ENCODE results near the gene BCL2L2. TPM values are rescaled to one million over a fixed set of nuclear protein-coding genes. Genes with fewer than 3 reads are reported as not detected.
A peak's percentile ranks its signal among the peaks of the same experiment; 100 is the strongest.

BCL2L2 gene
- total and polyA plus RNA-seq, 2 donors = 5.5 to 20.6 TPM

DNA sequence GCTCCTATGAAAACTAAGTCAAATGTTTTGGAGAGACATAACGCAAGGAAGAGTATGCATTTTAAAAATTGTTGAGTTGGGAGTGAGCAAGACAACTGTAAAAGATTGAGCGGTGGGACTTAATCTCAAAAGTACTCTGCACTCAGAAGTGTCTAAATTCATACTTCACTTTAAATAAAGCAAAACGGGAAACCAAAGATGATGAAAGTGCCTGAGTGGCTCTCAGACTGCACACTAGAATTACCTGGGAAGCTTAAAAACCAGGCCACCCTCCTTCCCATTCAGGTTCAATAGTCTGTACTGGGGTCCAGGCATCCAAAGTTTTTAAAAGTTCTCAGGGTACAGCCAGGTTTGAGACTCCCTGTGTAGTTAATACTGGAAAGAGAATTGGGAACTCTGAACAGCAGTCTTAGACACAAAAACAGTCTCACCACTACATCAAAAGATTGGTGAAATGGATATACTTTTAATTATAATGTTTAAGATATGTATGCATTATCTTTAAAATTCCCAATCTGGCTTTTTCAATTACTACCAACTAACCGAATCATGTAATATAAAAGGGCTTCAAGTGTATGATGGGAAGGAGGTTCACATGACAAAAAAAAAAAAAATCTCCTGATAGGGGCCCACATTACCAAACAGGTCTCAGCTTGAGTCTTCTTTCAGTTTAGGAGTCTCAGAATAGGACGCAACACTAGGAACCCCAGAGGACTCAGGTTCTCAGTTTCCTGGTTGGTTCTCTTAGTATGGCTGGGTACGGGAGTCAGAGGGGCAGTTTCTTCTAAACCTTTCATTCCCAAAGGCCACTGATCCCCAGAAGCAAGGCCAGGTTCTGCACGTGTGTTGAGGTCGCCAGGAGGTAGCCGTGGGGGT, 21.7 kb upstream of the BCL2L2 start:
- peak overlapping the region; percentile 85 to 88 for H3K27ac ChIP-seq (ENCODE audit: low read depth in 1 of 2, low read length in 1 of 2)
- H3K4me1 ChIP-seq (ENCODE audit: control insufficient read depth in 2 of 2, insufficient read depth in 2 of 2, low read length in 2 of 2) = peaks cover 3 to 15% of the 10 kb centered on the region in 2 donors
- DNase-seq (ENCODE audit: low read depth in 6 of 9, low spot score in 9 of 9) = peak in 3 of 9 donors; percentile 19 to 57 (median 23)
- no peaks in the 10 kb centered on the region for H3K27me3 ChIP-seq (ENCODE audit: control insufficient read depth in 2 of 2, insufficient read depth in 1 of 2, low read length in 1 of 2)
- WGBS = 33% methylated on average over 9 of the region's 9 CpGs
- H3K9me3 ChIP-seq (ENCODE audit: control insufficient read depth in 2 of 2, insufficient read depth in 1 of 2, low read length in 1 of 2) = no peaks in the 10 kb centered on the region
- H3K36me3 ChIP-seq (ENCODE audit: control insufficient read depth in 2 of 2, insufficient read depth in 2 of 2, low read length in 1 of 2) = peaks cover 0 to 4% of the 10 kb centered on the region in 2 donors
- peak overlapping the region; percentile 80 to 92 for H3K4me3 ChIP-seq (ENCODE audit: low read length in 2 of 2)

DNA sequence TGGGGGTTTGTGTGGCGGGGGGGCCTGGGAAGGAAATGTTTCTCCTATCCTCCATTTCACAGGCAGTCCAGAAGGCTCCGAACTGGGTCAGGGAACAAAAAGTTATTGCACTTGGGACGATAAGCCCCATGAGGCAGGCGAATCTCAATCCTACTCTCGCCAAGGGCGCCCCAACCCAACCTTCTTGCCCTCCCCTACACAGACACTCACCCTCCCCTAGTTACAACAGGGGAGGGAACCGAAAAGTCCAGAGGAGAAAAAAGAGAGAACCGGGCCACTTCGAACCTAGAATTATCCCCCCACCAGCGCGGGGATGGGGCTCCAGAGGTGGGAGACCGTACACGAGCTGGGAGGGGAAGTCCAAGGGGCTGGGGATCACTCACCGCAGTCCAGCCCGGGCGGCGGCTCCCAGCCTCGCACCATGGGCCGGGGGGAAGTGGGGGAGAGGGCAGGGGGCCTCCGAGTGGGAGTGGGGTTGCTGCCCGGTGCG, 21.1 kb upstream of the BCL2L2 start:
- Histone ChIP-seq H3K27me3 (ENCODE audit: control insufficient read depth in 2 of 2, insufficient read depth in 1 of 2, low read length in 1 of 2) (no peaks in the 10 kb centered on the region), H3K36me3 (ENCODE audit: control insufficient read depth in 2 of 2, insufficient read depth in 2 of 2, low read length in 1 of 2) (peaks cover 0 to 4% of the 10 kb centered on the region in 2 donors), H3K9me3 (ENCODE audit: control insufficient read depth in 2 of 2, insufficient read depth in 1 of 2, low read length in 1 of 2) (no peaks in the 10 kb centered on the region), H3K4me3 (ENCODE audit: low read length in 2 of 2) (peak overlapping the region; percentile 80 to 92), H3K27ac (ENCODE audit: low read depth in 1 of 2, low read length in 1 of 2) (peak overlapping the region; percentile 85 to 88), H3K4me1 (ENCODE audit: control insufficient read depth in 2 of 2, insufficient read depth in 2 of 2, low read length in 2 of 2) (peaks cover 3 to 15% of the 10 kb centered on the region in 2 donors)
- no peak for DNase-seq (ENCODE audit: low read depth in 6 of 9, low spot score in 9 of 9)
- WGBS = under 1% methylated on average over 22 of the region's 22 CpGs

DNA sequence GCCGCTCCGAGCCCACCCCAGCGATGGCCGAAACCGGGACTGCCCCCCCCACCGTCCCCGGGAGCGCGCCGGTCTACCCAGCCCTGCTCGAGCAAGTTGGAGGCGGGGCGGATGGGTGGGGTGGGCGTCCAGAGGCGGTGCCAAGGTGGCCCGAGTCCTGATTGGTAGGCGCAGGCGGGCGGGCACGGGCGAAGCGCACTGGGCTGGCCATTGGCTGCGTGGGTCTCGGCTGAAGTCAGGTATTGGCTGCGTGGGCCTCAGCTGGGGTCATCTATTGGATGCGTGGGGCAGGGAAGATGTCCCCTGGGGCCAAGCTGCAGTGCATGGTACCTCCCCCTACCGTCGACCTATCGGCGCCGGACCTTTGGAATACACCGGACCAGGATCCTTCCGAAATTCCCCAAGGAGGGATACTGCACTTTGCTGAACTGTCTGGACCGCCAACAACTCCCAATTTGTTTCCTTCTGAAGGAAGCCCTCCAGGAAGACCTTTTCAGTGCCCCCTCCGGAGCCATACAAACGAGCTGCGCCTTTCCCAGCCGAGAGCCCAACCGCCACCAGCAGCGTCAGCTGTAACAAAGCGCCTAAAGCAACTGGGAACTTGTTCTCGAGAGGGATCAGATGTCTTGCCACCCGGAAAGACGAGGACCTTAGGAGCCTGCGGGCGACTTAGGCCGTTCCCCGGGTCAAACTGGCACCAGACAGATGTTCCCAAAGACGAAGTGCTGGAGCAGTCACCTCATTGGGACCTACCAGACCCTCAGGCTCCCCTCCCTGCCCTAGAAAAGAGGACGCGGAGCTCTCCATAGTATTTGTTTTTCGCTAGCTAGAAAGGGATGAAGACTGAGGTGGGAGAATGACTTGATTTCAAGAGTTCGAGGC, 20.4 kb upstream of the BCL2L2 start, which contains the start of gene HOMEZ:
TSS of gene HOMEZ (minus strand) at position 113 of the 882 bp plus-strand sequence. CDS start 180 bp downstream, outside the sequence.
- no peaks in the 10 kb centered on the region for H3K9me3 ChIP-seq (ENCODE audit: control insufficient read depth in 2 of 2, insufficient read depth in 1 of 2, low read length in 1 of 2)
- no peaks in the 10 kb centered on the region for H3K27me3 ChIP-seq (ENCODE audit: control insufficient read depth in 2 of 2, insufficient read depth in 1 of 2, low read length in 1 of 2)
- peak; percentile 83 to 97 (median 91) for DNase-seq (ENCODE audit: low read depth in 6 of 9, low spot score in 9 of 9)
- H3K4me3 ChIP-seq (ENCODE audit: low read length in 2 of 2) = peak within 1 kb of the TSS; percentile 80 to 92
- peaks cover 0 to 4% of the 10 kb centered on the region in 2 donors for H3K36me3 ChIP-seq (ENCODE audit: control insufficient read depth in 2 of 2, insufficient read depth in 2 of 2, low read length in 1 of 2)
- peaks cover 3 to 15% of the 10 kb centered on the region in 2 donors for H3K4me1 ChIP-seq (ENCODE audit: control insufficient read depth in 2 of 2, insufficient read depth in 2 of 2, low read length in 2 of 2)
- peak within 1 kb of the TSS; percentile 89 to 91 for H3K27ac ChIP-seq (ENCODE audit: low read depth in 1 of 2, low read length in 1 of 2)
- WGBS = 1% methylated on average over 53 of the region's 53 CpGs

DNA sequence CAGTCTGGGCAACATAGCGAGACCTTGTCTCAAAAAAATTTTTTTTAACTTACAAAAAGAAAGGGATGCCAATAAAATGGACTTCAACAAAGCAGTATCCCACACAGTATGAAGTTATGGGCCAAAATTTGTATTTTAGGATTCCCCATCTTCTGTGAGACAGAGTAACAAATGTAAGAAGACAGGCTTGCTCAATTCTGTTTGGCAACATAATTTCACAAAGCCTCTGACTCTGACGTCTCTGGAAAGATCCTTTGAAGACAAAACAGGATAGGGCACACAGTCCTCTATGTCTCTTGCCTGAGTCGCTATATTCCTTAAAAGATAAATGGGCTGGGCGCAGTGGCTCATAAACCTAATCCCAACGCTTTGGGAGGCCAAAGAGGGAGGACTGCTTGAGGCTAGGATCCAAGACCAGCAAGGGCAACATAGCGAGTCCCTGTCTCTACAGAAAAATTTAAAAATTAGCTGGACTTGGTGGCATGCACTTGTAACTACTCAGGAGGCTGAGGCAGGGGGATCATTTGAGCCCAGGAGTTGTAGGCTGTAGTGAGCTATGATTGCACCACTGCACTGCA, 19.6 kb upstream of the BCL2L2 start:
- peak overlapping the region; percentile 89 to 91 for H3K27ac ChIP-seq (ENCODE audit: low read depth in 1 of 2, low read length in 1 of 2)
- WGBS = 72% methylated on average over 6 of the region's 6 CpGs
- peaks cover 0 to 4% of the 10 kb centered on the region in 2 donors for H3K36me3 ChIP-seq (ENCODE audit: control insufficient read depth in 2 of 2, insufficient read depth in 2 of 2, low read length in 1 of 2)
- H3K27me3 ChIP-seq (ENCODE audit: control insufficient read depth in 2 of 2, insufficient read depth in 1 of 2, low read length in 1 of 2) = no peaks in the 10 kb centered on the region
- H3K4me1 ChIP-seq (ENCODE audit: control insufficient read depth in 2 of 2, insufficient read depth in 2 of 2, low read length in 2 of 2) = peaks cover 3 to 15% of the 10 kb centered on the region in 2 donors
- H3K9me3 ChIP-seq (ENCODE audit: control insufficient read depth in 2 of 2, insufficient read depth in 1 of 2, low read length in 1 of 2) = no peaks in the 10 kb centered on the region
- no peak for DNase-seq (ENCODE audit: low read depth in 6 of 9, low spot score in 9 of 9)
- peak overlapping the region; percentile 80 to 92 for H3K4me3 ChIP-seq (ENCODE audit: low read length in 2 of 2)

DNA sequence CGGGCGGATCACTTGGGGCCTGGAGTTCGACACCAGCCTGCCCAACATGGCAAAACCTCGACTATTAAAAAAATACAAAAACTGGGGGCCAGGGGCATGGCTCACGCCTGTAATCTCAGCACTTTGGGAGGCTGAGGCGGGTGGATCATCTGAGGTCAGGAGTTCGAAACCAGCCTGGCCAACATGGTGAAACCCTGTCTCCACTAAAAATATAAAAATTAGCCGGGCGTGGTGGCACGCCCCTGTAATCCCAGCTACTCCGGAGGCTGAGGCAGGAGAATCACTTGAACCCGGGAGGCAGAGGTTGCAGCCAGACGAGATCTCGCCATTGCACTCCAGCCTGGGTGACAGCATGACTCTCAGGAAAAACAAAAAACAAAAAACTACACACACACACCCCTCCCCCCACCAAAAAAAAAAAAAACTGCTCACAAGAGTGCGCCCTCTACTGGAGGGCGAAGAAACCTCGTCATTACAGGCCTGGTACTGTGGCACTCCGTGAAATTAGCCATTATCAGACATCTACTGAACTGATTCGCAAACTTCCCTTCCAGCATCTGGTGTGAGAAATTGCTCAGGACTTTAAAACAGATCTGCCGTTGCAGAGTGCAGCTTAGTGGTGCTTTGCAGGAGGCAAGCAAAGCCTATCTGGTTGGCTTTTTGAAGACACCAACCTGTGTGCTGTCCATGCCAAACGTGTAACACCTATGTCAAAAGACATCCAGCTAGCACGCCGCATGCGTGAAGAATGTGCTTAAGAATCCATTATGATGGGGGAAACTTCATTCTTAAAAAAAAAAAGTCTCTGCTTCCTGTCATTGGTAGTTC, 11.7 kb upstream of the BCL2L2 start:
- Histone ChIP-seq H3K36me3 (ENCODE audit: control insufficient read depth in 2 of 2, insufficient read depth in 2 of 2, low read length in 1 of 2) (peaks cover 12 to 29% of the 10 kb centered on the region in 2 donors), H3K4me3 (ENCODE audit: low read length in 2 of 2) (no peak overlapping the region), H3K4me1 (ENCODE audit: control insufficient read depth in 2 of 2, insufficient read depth in 2 of 2, low read length in 2 of 2) (peaks cover 6 to 11% of the 10 kb centered on the region in 2 donors), H3K9me3 (ENCODE audit: control insufficient read depth in 2 of 2, insufficient read depth in 1 of 2, low read length in 1 of 2) (no peaks in the 10 kb centered on the region), H3K27me3 (ENCODE audit: control insufficient read depth in 2 of 2, insufficient read depth in 1 of 2, low read length in 1 of 2) (no peaks in the 10 kb centered on the region), H3K27ac (ENCODE audit: low read depth in 1 of 2, low read length in 1 of 2) (no peak overlapping the region)
- peak in 8 of 9 donors; percentile 32 to 82 (median 62) for DNase-seq (ENCODE audit: low read depth in 6 of 9, low spot score in 9 of 9)
- 39% methylated on average over 24 of the region's 24 CpGs for WGBS

DNA sequence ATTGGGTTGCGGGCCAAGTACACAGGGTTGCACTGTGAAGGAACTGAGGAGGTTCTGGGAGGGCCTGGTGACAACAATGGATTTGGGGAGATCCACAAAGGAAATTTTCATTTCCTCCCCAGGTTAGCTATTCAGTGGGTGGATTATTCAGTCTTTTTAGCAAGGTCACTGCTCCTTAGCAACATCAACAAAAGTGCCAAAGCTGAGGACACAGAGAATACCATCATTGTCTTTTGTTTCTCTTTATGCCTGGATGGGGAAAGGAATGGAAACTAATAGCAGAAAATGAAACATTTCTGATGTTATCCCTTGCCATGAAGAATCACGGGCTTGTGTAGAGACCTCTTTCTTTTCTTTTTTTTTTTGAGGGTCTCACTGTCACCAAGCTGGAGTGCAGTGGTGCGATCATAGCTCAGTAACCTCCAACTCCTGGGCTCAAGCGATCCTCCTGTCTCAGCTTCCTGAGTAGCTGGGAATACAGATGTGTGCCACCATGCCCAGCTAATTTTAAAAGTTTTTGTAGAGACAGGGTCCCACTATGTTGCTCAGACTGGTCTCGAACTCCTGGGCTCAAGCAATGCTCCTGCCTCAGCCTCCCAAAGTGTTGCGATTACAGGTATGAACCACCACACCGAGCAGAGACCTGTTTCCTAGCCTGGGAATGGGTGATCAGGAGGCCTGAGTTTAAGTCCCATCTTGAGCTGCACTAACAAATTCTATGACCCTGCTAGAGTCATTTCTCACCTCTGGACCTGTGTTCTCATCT, 10.4 kb upstream of the BCL2L2 start:
- peaks cover 14 to 21% of the 10 kb centered on the region in 2 donors for H3K4me1 ChIP-seq (ENCODE audit: control insufficient read depth in 2 of 2, insufficient read depth in 2 of 2, low read length in 2 of 2)
- 97% methylated on average over 7 of the region's 7 CpGs for WGBS

DNA sequence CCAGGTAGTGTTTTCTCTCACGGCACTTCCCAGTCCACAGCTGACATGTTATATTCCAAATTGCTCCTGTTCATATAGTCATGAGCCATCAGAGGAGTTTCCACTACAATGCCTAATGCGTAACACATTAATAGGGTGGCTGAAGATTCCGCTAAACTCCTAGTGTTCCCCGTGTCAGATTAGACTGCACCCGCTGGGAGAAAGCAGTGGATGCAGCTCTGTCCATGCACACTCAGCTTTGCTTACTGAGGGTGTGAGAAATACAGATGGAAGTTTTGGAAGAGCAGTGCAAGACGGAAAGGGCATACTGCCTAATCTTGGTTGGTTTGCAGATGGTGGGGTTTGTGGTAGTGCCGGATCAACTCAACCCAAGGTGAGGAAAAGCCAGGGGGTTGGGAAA, 9.5 kb upstream of the BCL2L2 start:
- Histone ChIP-seq H3K4me3 (ENCODE audit: low read length in 2 of 2) (no peak overlapping the region), H3K27me3 (ENCODE audit: control insufficient read depth in 2 of 2, insufficient read depth in 1 of 2, low read length in 1 of 2) (no peaks in the 10 kb centered on the region), H3K36me3 (ENCODE audit: control insufficient read depth in 2 of 2, insufficient read depth in 2 of 2, low read length in 1 of 2) (peaks cover 12 to 29% of the 10 kb centered on the region in 2 donors), H3K4me1 (ENCODE audit: control insufficient read depth in 2 of 2, insufficient read depth in 2 of 2, low read length in 2 of 2) (peaks cover 14 to 21% of the 10 kb centered on the region in 2 donors), H3K9me3 (ENCODE audit: control insufficient read depth in 2 of 2, insufficient read depth in 1 of 2, low read length in 1 of 2) (no peaks in the 10 kb centered on the region), H3K27ac (ENCODE audit: low read depth in 1 of 2, low read length in 1 of 2) (no peak overlapping the region)
- 98% methylated on average over 7 of the region's 7 CpGs for WGBS
- no peak for DNase-seq (ENCODE audit: low read depth in 6 of 9, low spot score in 9 of 9)

More for the DNA sequence above, 10.4 kb upstream of the BCL2L2 start:
- Histone ChIP-seq H3K27me3 (ENCODE audit: control insufficient read depth in 2 of 2, insufficient read depth in 1 of 2, low read length in 1 of 2) (no peaks in the 10 kb centered on the region), H3K4me3 (ENCODE audit: low read length in 2 of 2) (no peak overlapping the region), H3K36me3 (ENCODE audit: control insufficient read depth in 2 of 2, insufficient read depth in 2 of 2, low read length in 1 of 2) (peaks cover 12 to 29% of the 10 kb centered on the region in 2 donors), H3K27ac (ENCODE audit: low read depth in 1 of 2, low read length in 1 of 2) (no peak overlapping the region), H3K9me3 (ENCODE audit: control insufficient read depth in 2 of 2, insufficient read depth in 1 of 2, low read length in 1 of 2) (no peaks in the 10 kb centered on the region)
- DNase-seq (ENCODE audit: low read depth in 6 of 9, low spot score in 9 of 9) = no peak

Measured in thymus (tissue), 11 donors.